Measurements from ENCODE around the gene GPHA2.

DNA sequence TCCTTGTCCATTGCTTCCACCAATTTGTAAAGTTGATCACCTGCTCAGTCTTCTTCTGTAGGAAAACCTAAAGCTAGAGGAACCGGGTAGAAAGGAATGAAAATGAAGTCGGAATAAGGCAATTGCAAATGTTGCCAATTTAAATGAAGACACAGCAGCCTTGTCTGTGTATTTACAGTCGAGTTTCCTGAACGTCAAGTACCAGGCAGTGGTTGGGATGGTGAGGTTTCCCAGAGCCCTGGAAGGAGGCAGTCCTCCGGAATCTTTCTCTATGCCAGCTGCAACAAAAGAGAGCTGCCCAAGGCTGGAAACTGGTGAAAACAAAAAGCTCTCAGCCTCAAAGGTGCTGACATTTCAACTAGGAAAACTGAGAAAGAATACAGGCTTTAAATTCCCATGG lies 18.5 kb upstream of the GPHA2 start:
- no peak for TF ChIP-seq SMC3 (conservative IDR thresholded peaks at IDR 0.05; ENCODE audit: poor library complexity)
- TF ChIP-seq, protein P1, sequence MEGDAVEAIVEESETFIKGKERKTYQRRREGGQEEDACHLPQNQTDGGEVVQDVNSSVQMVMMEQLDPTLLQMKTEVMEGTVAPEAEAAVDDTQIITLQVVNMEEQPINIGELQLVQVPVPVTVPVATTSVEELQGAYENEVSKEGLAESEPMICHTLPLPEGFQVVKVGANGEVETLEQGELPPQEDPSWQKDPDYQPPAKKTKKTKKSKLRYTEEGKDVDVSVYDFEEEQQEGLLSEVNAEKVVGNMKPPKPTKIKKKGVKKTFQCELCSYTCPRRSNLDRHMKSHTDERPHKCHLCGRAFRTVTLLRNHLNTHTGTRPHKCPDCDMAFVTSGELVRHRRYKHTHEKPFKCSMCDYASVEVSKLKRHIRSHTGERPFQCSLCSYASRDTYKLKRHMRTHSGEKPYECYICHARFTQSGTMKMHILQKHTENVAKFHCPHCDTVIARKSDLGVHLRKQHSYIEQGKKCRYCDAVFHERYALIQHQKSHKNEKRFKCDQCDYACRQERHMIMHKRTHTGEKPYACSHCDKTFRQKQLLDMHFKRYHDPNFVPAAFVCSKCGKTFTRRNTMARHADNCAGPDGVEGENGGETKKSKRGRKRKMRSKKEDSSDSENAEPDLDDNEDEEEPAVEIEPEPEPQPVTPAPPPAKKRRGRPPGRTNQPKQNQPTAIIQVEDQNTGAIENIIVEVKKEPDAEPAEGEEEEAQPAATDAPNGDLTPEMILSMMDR (IDR thresholded peaks at IDR 0.05; ENCODE audit: poor library complexity, severe bottlenecking), result no peak
- TF ChIP-seq, protein P2, sequence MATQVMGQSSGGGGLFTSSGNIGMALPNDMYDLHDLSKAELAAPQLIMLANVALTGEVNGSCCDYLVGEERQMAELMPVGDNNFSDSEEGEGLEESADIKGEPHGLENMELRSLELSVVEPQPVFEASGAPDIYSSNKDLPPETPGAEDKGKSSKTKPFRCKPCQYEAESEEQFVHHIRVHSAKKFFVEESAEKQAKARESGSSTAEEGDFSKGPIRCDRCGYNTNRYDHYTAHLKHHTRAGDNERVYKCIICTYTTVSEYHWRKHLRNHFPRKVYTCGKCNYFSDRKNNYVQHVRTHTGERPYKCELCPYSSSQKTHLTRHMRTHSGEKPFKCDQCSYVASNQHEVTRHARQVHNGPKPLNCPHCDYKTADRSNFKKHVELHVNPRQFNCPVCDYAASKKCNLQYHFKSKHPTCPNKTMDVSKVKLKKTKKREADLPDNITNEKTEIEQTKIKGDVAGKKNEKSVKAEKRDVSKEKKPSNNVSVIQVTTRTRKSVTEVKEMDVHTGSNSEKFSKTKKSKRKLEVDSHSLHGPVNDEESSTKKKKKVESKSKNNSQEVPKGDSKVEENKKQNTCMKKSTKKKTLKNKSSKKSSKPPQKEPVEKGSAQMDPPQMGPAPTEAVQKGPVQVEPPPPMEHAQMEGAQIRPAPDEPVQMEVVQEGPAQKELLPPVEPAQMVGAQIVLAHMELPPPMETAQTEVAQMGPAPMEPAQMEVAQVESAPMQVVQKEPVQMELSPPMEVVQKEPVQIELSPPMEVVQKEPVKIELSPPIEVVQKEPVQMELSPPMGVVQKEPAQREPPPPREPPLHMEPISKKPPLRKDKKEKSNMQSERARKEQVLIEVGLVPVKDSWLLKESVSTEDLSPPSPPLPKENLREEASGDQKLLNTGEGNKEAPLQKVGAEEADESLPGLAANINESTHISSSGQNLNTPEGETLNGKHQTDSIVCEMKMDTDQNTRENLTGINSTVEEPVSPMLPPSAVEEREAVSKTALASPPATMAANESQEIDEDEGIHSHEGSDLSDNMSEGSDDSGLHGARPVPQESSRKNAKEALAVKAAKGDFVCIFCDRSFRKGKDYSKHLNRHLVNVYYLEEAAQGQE (IDR thresholded peaks at IDR 0.05; ENCODE audit: borderline replicate concordance), result no peak
- no peak for TF ChIP-seq POLR2AphosphoS5 (IDR thresholded peaks at IDR 0.05)
